Measurements from ENCODE around the gene CUX1.

- TF ChIP-seq CTCF (IDR thresholded peaks at IDR 0.05 in 2 of 3, conservative IDR thresholded peaks at IDR 0.05 in 1 of 3; ENCODE audit: control insufficient read depth in 2 of 3, extremely low read depth in 1 of 3, insufficient read depth in 1 of 3, low read depth in 3 of 3, low read length in 3 of 3) = no peak
- no peak for TF ChIP-seq RAD21 (IDR thresholded peaks at IDR 0.05; ENCODE audit: insufficient read depth, low read depth, low read length)
- TF ChIP-seq POLR2AphosphoS5 (IDR thresholded peaks at IDR 0.05; ENCODE audit: low read length) = no peak
- no peak for TF ChIP-seq E2F4 (IDR thresholded peaks at IDR 0.05; ENCODE audit: low read depth, low read length)
- TF ChIP-seq CEBPB (IDR thresholded peaks at IDR 0.05; ENCODE audit: borderline replicate concordance in 1 of 2, low read depth in 2 of 2, low read length in 2 of 2) = no peak
Measured at GRCh38 chr7:101788517-101788916, 28.9 kb upstream of the CUX1 start.
